Neural cell (in vitro differentiated cells): ENCODE data around the gene PTPRK. TPM values are rescaled to one million over a fixed set of nuclear protein-coding genes. Genes with fewer than 3 reads are reported as not detected.

ENCODE experiments used
- H2AFZ ChIP-seq: fragments of 200-600, 300-800 bp; sonication (generic), shearing (Covaris generic); 2 replicates; pipeline ENCODE4 v1.6.0; 2014; ENCODE audit warnings: low read depth, mild to moderate bottlenecking, antibody characterized with exemption, low read length, moderate library complexity
- H3F3A ChIP-seq: fragments of 200-600 bp; shearing (Covaris generic); 2 replicates; pipeline ENCODE4 v1.6.1; 2016; ENCODE audit warnings: mild to moderate bottlenecking, moderate library complexity, mixed read lengths, antibody characterized with exemption, low read length; ENCODE audit not compliant: insufficient read depth, poor library complexity, severe bottlenecking
- H3K27ac ChIP-seq: fragments of 200-600, 300-800 bp; sonication (generic), shearing (Covaris generic); 2 replicates; pipeline ENCODE4 v1.5.1; 2014; ENCODE audit warnings: mild to moderate bottlenecking, low read length, moderate library complexity
- H3K27me3 ChIP-seq: fragments of 300-800, 200-600 bp; sonication (generic), shearing (Covaris generic); 2 replicates; pipeline ENCODE4 v1.6.0; 2014; ENCODE audit warnings: mild to moderate bottlenecking, low read depth, low read length, moderate library complexity; ENCODE audit not compliant: insufficient read depth
- H3K36me3 ChIP-seq: fragments of 300-800, 200-600 bp; sonication (generic), shearing (Covaris generic); 2 replicates; pipeline ENCODE4 v1.5.1; 2014; ENCODE audit warnings: mild to moderate bottlenecking, antibody characterized with exemption, low read length, moderate library complexity; ENCODE audit not compliant: insufficient read depth
- H3K4me2 ChIP-seq: fragments of 300-800, 200-600 bp; sonication (generic), shearing (Covaris generic); 2 replicates; pipeline ENCODE4 v1.6.0; 2014; ENCODE audit warnings: mild to moderate bottlenecking, low read length
- H3K4me3 ChIP-seq: fragments of 300-800, 200-600 bp; sonication (generic), shearing (Covaris generic); 2 replicates; pipeline ENCODE4 v1.5.1; 2014; ENCODE audit warnings: mild to moderate bottlenecking, low read length, moderate library complexity
- H3K79me2 ChIP-seq: fragments of 200-600 bp; shearing (Covaris generic); replicated peaks from 2 replicates; pipeline ENCODE4 v1.6.0; 2014; ENCODE audit warnings: mild to moderate bottlenecking, low read length, moderate library complexity; ENCODE audit not compliant: insufficient read depth
- H3K9ac ChIP-seq: fragments of 300-800, 200-600 bp; sonication (generic), shearing (Covaris generic); 2 replicates; pipeline ENCODE4 v1.6.1; 2016; ENCODE audit warnings: mild to moderate bottlenecking, low read length, mixed read lengths
- H3K9me2 ChIP-seq: fragments of 200-600 bp; shearing (Covaris generic); 2 replicates; pipeline ENCODE4 v1.6.1; 2016; ENCODE audit warnings: mild to moderate bottlenecking, low read length, mixed read lengths; ENCODE audit not compliant: insufficient read depth
- H3K9me3 ChIP-seq: fragments of 200-600, 300-800 bp; sonication (generic), shearing (Covaris generic); 2 replicates; pipeline ENCODE4 v1.6.1; 2016; ENCODE audit warnings: mild to moderate bottlenecking, mixed run types, low read length, moderate library complexity, mixed read lengths
- H4K20me1 ChIP-seq: fragments of 200-600 bp; shearing (Covaris generic); 2 replicates; pipeline ENCODE4 v1.6.1; 2016; ENCODE audit warnings: mild to moderate bottlenecking, mixed run types; ENCODE audit not compliant: insufficient read depth
- EP300 ChIP-seq: fragments of 450-650 bp; conservative IDR thresholded peaks from 2 replicates; pipeline ENCODE4 v1.6.1; 2014; ENCODE audit warnings: antibody characterized with exemption, mild to moderate bottlenecking, moderate library complexity; ENCODE audit not compliant: poor library complexity, severe bottlenecking
- EZH2 ChIP-seq: fragments of 200-600, 300-800 bp; shearing (Covaris generic), sonication (generic); IDR thresholded peaks from 2 replicates; pipeline ENCODE4 v1.6.1; 2014; ENCODE audit warnings: antibody characterized with exemption, low read length, borderline replicate concordance, mild to moderate bottlenecking; ENCODE audit not compliant: insufficient read depth, poor library complexity, severe bottlenecking
- MXI1 ChIP-seq: fragments of 450-650 bp; conservative IDR thresholded peaks from 2 replicates; pipeline ENCODE4 v1.6.1; 2014; ENCODE audit warnings: antibody characterized with exemption, mild to moderate bottlenecking; ENCODE audit not compliant: poor library complexity, severe bottlenecking
- POLR2AphosphoS5 ChIP-seq: IDR thresholded peaks from 2 replicates; pipeline ENCODE4 v1.6.1; 2012
- RAD21 ChIP-seq: fragments of 450-650 bp; conservative IDR thresholded peaks from 2 replicates; pipeline ENCODE4 v1.6.1; 2014; ENCODE audit warnings: antibody characterized with exemption, mild to moderate bottlenecking, moderate library complexity
- SMC3 ChIP-seq: fragments of 450-650 bp; conservative IDR thresholded peaks from 2 replicates; pipeline ENCODE4 v1.6.1; 2014; ENCODE audit warnings: antibody characterized with exemption, mild to moderate bottlenecking, moderate library complexity; ENCODE audit not compliant: poor library complexity
- TAF1 ChIP-seq: IDR thresholded peaks from 2 replicates; pipeline ENCODE4 v1.6.1; 2012; ENCODE audit warnings: low read depth
- polyA plus RNA-seq: library from polyadenylated mRNA; depleted of rRNA; stranded (reverse); fragments of >200 nt; gene quantifications from 2 replicates; pipeline ENCODE4 v1.2.3, GENCODE V29; 2014
- TF ChIP-seq, protein P1 (sequence below): IDR thresholded peaks from 2 replicates; pipeline ENCODE4 v1.6.1; 2012; ENCODE audit warnings: borderline replicate concordance
- TF ChIP-seq, protein P2 (sequence below): fragments of 450-650 bp; IDR thresholded peaks from 2 replicates; pipeline ENCODE4 v1.5.1; 2014; ENCODE audit warnings: antibody characterized with exemption, mild to moderate bottlenecking, moderate library complexity; ENCODE audit not compliant: poor library complexity, severe bottlenecking

Gene PTPRK
- polyA plus RNA-seq, 1 donor from 2014 or later = 10.4 TPM

DNA sequence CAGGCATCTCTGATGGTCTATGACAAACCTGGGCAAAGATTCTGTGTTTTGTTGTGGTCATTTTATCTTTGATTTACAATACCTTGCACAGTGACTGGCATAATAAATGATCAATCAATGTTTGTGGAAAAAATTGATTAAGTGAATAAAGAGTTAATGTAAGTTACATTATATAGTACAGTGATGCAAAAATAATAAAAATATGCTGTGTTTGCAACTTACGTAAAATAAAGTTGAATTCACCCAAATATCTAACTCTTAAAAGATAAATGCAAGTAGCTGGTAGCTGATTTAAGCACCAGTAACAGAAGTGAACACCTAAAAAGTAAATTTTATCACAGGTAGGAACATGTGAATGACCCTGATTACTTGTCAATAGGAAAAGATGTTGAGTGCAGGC lies 443.6 kb downstream of the PTPRK start:
- no peaks in the 10 kb centered on the region for H3K27me3 ChIP-seq
- no peaks in the 10 kb centered on the region for H3K9me3 ChIP-seq
- no peaks in the 10 kb centered on the region for H3K36me3 ChIP-seq
- no peaks in the 10 kb centered on the region for H3K9me2 ChIP-seq
- no peak overlapping the region for H2AFZ ChIP-seq
- H3F3A ChIP-seq = no peaks in the 10 kb centered on the region
- H3K9ac ChIP-seq = no peak overlapping the region
- no peak overlapping the region for H3K4me3 ChIP-seq
- H3K79me2 ChIP-seq = no peaks in the 10 kb centered on the region
- no peak overlapping the region for H3K27ac ChIP-seq
- no peaks in the 10 kb centered on the region for H4K20me1 ChIP-seq
- TF ChIP-seq POLR2AphosphoS5 (no peak), EP300 (no peak), RAD21 (no peak), TAF1 (no peak)
- TF ChIP-seq, protein P1, sequence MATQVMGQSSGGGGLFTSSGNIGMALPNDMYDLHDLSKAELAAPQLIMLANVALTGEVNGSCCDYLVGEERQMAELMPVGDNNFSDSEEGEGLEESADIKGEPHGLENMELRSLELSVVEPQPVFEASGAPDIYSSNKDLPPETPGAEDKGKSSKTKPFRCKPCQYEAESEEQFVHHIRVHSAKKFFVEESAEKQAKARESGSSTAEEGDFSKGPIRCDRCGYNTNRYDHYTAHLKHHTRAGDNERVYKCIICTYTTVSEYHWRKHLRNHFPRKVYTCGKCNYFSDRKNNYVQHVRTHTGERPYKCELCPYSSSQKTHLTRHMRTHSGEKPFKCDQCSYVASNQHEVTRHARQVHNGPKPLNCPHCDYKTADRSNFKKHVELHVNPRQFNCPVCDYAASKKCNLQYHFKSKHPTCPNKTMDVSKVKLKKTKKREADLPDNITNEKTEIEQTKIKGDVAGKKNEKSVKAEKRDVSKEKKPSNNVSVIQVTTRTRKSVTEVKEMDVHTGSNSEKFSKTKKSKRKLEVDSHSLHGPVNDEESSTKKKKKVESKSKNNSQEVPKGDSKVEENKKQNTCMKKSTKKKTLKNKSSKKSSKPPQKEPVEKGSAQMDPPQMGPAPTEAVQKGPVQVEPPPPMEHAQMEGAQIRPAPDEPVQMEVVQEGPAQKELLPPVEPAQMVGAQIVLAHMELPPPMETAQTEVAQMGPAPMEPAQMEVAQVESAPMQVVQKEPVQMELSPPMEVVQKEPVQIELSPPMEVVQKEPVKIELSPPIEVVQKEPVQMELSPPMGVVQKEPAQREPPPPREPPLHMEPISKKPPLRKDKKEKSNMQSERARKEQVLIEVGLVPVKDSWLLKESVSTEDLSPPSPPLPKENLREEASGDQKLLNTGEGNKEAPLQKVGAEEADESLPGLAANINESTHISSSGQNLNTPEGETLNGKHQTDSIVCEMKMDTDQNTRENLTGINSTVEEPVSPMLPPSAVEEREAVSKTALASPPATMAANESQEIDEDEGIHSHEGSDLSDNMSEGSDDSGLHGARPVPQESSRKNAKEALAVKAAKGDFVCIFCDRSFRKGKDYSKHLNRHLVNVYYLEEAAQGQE = no peak
- TF ChIP-seq, protein P2, sequence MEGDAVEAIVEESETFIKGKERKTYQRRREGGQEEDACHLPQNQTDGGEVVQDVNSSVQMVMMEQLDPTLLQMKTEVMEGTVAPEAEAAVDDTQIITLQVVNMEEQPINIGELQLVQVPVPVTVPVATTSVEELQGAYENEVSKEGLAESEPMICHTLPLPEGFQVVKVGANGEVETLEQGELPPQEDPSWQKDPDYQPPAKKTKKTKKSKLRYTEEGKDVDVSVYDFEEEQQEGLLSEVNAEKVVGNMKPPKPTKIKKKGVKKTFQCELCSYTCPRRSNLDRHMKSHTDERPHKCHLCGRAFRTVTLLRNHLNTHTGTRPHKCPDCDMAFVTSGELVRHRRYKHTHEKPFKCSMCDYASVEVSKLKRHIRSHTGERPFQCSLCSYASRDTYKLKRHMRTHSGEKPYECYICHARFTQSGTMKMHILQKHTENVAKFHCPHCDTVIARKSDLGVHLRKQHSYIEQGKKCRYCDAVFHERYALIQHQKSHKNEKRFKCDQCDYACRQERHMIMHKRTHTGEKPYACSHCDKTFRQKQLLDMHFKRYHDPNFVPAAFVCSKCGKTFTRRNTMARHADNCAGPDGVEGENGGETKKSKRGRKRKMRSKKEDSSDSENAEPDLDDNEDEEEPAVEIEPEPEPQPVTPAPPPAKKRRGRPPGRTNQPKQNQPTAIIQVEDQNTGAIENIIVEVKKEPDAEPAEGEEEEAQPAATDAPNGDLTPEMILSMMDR = no peak
- H3K4me2 ChIP-seq = no peak overlapping the region

DNA sequence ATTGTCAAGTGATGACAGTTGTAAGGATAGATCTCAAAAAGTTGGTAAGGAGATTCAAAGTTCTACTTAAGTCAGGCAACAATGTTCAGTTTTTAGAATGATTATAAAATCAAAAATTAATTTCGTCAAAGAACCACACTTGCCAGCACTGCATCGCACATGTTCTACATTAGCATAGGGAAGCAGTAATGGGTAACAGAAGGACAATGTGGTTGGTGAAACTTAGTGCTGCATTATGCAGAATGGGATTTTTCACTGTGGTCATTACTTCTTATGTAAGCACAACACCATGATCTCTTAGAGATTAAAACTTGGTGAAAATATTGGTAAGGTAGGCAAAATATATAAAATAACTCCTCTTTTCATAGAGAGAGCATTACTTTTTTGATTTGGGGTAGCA lies 445.8 kb downstream of the PTPRK start:
- TF ChIP-seq, protein P2 = no peak
- no peak for TF ChIP-seq RAD21
- TF ChIP-seq EZH2 = no peak
- TF ChIP-seq SMC3 = no peak
- no peak for TF ChIP-seq POLR2AphosphoS5
- TF ChIP-seq EP300 = no peak
- TF ChIP-seq TAF1 = no peak
- TF ChIP-seq MXI1 = no peak
- TF ChIP-seq, protein P1 = no peak
- no peaks in the 10 kb centered on the region for H3K36me3 ChIP-seq
- no peaks in the 10 kb centered on the region for H3K9me2 ChIP-seq
- no peak overlapping the region for H3K27ac ChIP-seq
- H2AFZ ChIP-seq = no peak overlapping the region
- H3K27me3 ChIP-seq = no peaks in the 10 kb centered on the region
- no peak overlapping the region for H3K9ac ChIP-seq
- H3K79me2 ChIP-seq = no peaks in the 10 kb centered on the region
- H3F3A ChIP-seq = no peaks in the 10 kb centered on the region
- H3K4me2 ChIP-seq = no peak overlapping the region
- no peaks in the 10 kb centered on the region for H4K20me1 ChIP-seq
- H3K4me3 ChIP-seq = no peak overlapping the region
- H3K9me3 ChIP-seq = no peaks in the 10 kb centered on the region
